Right atrium auricular region (tissue), 2 donors: ENCODE data around the gene LMAN2. TPM values are rescaled to one million over a fixed set of nuclear protein-coding genes. Genes with fewer than 3 reads are reported as not detected.
A peak's percentile ranks its signal among the peaks of the same experiment; 100 is the strongest.

Source experiments
- DNase-seq: peaks from one replicate; pipeline ENCODE4 v3.0.0-alpha.2; 2019; ENCODE audit warnings: low spot score
- H3K27ac ChIP-seq, 2 donors: fragments of 200-600 bp; sonication (generic); 1 replicate in 1 of 2; 2 replicates in 1 of 2; pipeline ENCODE4 v1.5.1; 2016 to 2019
- H3K27me3 ChIP-seq, 2 donors: fragments of 200-600 bp; sonication (generic); one replicate each; pipeline versions ENCODE4 v1.5.1 to v1.6.0; 2017 to 2019
- H3K36me3 ChIP-seq: fragments of 200-600 bp; sonication (generic); one replicate; pipeline ENCODE4 v1.5.1; 2016
- H3K4me1 ChIP-seq, 2 donors: fragments of 200-600 bp; sonication (generic); one replicate each; pipeline versions ENCODE4 v1.5.1 to v1.6.0; 2017 to 2019
- H3K4me3 ChIP-seq, 2 donors: fragments of 200-600 bp; sonication (generic); 1 replicate in 1 of 2; 2 replicates in 1 of 2; pipeline ENCODE4 v1.5.1; 2017 to 2019; ENCODE audit warnings: mild to moderate bottlenecking in 1 of 2, moderate library complexity in 1 of 2
- H3K9me3 ChIP-seq, 2 donors: fragments of 200-600 bp; sonication (generic); one replicate each; pipeline ENCODE4 v1.5.1; 2019
- total RNA-seq, 2 donors: library from RNA; depleted of rRNA; stranded (reverse); fragments of >200 nt; gene quantifications; one replicate each; pipeline ENCODE4 v1.1.0, GENCODE V29; 2016
- TF ChIP-seq, protein P1 (sequence below), 2 donors: fragments of 200-600 bp; sonication (generic); IDR thresholded peaks; one replicate each; pipeline ENCODE4 v1.5.1; 2019; ENCODE audit warnings: antibody characterized with exemption in 2 of 2

Gene LMAN2
- total RNA-seq, 2 donors from 2014 or later, result 128 to 134 TPM

DNA sequence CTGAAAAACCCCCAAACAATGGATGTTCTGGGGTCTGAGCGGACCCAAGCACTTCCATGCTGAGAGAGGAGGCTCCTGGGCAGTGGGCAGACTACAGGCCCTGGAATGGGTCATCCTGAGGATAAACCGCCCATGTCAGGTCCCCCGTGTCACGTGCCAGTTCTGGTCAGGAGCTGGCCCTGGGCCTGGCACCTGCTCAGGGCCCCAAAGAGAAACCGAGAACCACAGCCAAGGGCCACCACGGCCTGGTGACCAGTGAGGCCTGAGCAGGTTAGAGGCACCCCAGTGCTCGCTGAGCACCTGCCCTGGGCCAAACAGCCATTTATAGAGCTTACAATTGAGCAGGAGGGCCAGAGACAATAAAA is 15.8 kb downstream of the LMAN2 start:
- no peak for DNase-seq
- H3K4me1 ChIP-seq, result peaks cover 0 to 25% of the 10 kb centered on the region in 2 donors
- TF ChIP-seq, protein P1, sequence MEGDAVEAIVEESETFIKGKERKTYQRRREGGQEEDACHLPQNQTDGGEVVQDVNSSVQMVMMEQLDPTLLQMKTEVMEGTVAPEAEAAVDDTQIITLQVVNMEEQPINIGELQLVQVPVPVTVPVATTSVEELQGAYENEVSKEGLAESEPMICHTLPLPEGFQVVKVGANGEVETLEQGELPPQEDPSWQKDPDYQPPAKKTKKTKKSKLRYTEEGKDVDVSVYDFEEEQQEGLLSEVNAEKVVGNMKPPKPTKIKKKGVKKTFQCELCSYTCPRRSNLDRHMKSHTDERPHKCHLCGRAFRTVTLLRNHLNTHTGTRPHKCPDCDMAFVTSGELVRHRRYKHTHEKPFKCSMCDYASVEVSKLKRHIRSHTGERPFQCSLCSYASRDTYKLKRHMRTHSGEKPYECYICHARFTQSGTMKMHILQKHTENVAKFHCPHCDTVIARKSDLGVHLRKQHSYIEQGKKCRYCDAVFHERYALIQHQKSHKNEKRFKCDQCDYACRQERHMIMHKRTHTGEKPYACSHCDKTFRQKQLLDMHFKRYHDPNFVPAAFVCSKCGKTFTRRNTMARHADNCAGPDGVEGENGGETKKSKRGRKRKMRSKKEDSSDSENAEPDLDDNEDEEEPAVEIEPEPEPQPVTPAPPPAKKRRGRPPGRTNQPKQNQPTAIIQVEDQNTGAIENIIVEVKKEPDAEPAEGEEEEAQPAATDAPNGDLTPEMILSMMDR (IDR thresholded peaks at IDR 0.05), result no peak
- H3K4me3 ChIP-seq, result no peak overlapping the region
- H3K27ac ChIP-seq, result peak overlapping the region; percentile 37 to 48
- no peaks in the 10 kb centered on the region for H3K27me3 ChIP-seq
- H3K9me3 ChIP-seq, result no peaks in the 10 kb centered on the region
- H3K36me3 ChIP-seq, result peaks cover 81% of the 10 kb centered on the region

DNA sequence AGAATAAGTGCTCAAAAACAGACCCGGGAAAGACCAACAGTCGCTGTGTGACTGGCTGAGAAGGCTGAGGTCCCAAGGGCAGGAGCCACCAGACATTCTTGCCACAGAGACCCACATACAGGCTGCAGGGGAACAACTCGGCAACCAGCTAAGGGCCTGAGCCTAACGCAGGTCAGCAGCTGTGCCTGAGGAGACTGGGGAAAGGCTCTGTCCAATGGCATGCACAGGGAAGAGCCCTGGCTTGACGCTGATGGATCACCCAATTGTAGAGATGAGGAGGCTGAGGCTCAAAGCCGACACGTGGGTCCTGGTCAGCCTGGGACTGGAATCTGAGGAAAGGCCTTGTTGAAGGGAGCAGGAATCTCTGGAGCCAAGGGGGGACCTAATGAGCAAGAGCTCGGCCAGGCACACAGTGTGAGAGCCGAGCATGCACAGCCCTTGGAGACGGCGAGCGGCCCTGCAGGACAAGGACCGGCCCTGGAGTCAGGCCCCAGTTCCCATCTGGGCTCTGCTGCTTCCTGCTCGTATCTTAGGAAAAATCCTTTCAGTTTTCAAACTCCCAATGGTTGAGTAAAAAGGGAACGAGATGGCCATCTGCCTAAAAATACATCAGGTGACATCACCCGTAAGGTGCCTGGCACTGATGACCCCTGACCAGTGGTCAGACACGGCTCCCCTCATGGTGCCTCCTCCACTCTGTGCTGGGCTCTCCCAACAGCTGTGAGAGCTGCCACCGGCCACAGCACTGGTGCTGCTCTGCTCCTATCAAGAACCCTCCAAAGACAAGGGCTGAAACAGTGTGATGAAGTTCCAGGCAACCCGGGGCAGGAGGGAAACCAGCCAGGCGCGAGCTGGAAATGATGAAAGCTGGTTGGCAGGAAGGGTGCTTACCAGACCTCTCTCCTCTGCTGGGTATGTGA is 16.4 kb downstream of the LMAN2 start:
- no peaks in the 10 kb centered on the region for H3K9me3 ChIP-seq
- no peak for DNase-seq
- H3K36me3 ChIP-seq, result peaks cover 81% of the 10 kb centered on the region
- H3K27ac ChIP-seq, result peak overlapping the region; percentile 37 to 48
- no peaks in the 10 kb centered on the region for H3K27me3 ChIP-seq
- H3K4me1 ChIP-seq, result peaks cover 0 to 25% of the 10 kb centered on the region in 2 donors
- TF ChIP-seq, protein P1 (IDR thresholded peaks at IDR 0.05), result no peak
- no peak overlapping the region for H3K4me3 ChIP-seq

DNA sequence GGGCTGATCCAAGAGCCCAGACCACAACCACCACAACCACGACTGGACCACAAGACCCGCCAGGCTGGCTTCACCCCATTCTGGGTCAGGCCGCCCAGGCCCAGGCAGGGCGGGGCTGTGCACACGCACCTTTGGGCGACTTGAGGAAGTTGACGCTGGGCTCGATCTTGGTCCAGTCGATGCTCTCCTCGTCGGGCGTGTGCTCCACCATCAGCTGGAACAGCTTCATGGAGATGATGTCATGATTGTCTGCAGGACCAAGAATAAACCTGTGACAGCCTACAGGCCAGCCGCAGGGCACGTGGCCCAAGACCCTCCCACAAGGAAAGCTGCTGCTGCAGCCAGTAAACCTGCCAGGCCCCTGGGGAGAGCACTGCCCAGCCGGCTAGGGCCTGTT is 17.3 kb downstream of the LMAN2 start:
- Histone ChIP-seq H3K4me3 (no peak overlapping the region), H3K27ac (no peak overlapping the region), H3K4me1 (peaks cover 0 to 23% of the 10 kb centered on the region in 2 donors), H3K27me3 (no peaks in the 10 kb centered on the region), H3K9me3 (no peaks in the 10 kb centered on the region), H3K36me3 (peaks cover 80% of the 10 kb centered on the region)
- TF ChIP-seq, protein P1 (IDR thresholded peaks at IDR 0.05), result no peak
- DNase-seq, result no peak

DNA sequence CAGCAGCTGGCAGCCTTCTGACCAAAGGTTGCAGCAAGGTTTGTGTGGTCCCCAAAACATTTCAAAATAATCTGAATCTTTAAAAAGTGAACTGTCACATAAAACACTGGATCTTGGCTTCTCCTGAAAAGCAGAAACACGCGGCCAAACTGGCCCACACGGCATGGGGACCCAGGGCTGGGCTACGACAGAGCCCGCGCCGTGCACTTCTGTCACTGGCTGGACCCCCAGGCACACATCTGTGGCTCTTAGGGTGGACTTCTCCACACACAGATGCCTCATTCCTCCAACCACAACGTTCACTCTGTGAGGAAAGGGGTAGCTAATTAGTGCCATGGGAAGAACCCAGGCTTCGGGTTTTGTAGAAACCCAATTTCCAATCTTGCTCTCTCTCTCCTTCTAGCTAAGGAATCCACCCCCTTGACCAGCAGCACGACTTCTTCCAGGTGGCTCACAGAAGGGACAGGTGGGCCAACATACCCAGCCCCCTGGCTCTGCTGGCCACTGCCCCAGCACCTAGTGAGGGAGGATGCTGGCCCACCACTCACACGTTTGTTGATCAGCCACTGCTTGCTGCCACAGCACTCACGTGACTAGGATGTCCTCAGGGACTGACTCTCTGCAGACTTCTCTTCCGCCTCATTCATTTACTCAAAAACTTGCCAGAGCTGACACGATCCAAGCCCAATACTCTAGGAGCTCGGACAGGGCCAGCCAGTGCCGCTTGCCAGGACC is 17.9 kb downstream of the LMAN2 start:
- H3K36me3 ChIP-seq, result peaks cover 75% of the 10 kb centered on the region
- no peak for DNase-seq

DNA sequence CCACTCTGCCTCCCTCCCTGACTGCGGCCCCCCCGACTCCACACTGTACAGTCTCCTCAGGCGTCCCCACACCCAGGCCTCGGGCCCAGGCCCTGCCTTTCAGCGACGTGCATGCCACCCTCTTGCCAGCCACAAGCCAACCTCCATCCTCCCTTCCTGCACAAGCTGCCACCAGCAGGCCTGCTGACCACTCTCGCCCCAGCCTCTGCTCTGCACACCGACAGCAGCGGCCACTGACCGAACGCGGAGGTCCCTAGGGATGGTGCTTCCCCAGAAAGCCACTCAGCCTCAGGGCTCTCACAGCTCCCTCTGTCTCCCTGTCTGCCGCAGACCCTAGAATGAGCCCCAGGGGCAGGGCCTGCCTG is 18.6 kb downstream of the LMAN2 start:
- DNase-seq, result no peak
- H3K9me3 ChIP-seq, result no peaks in the 10 kb centered on the region
- no peak overlapping the region for H3K4me3 ChIP-seq
- no peaks in the 10 kb centered on the region for H3K27me3 ChIP-seq
- TF ChIP-seq, protein P1 (IDR thresholded peaks at IDR 0.05), result no peak
- peaks cover 68% of the 10 kb centered on the region for H3K36me3 ChIP-seq
- H3K27ac ChIP-seq, result no peak overlapping the region
- peaks cover 0 to 20% of the 10 kb centered on the region in 2 donors for H3K4me1 ChIP-seq

More for the DNA sequence above, 17.9 kb downstream of the LMAN2 start:
- Histone ChIP-seq H3K27ac (no peak overlapping the region), H3K27me3 (no peaks in the 10 kb centered on the region), H3K4me3 (no peak overlapping the region), H3K9me3 (no peaks in the 10 kb centered on the region), H3K4me1 (peaks cover 0 to 20% of the 10 kb centered on the region in 2 donors)
- TF ChIP-seq, protein P1 (IDR thresholded peaks at IDR 0.05), result no peak
